ENCODE results near the gene CD4.
"Not testable (repeated sequence)": the region's sequence is repeated elsewhere in the genome, so short reads cannot be mapped to it uniquely, and the experiment has no call there.

GRCh38 chr12:6870304-6870703 lies 81.0 kb downstream of the CD4 start:
- not testable (repeated sequence) for TF ChIP-seq CTCF, POLR2A, POLR2AphosphoS5 (IDR thresholded peaks at IDR 0.05)
